Left ventricle myocardium inferior (tissue), 1 donor: ENCODE data around the gene ACOX2. TPM values are rescaled to one million over a fixed set of nuclear protein-coding genes. Genes with fewer than 3 reads are reported as not detected.

Source experiments
- DNase-seq: peaks from one replicate; pipeline ENCODE4 v3.0.0-alpha.2; 2020
- H3K27ac ChIP-seq: fragments of 200-600 bp; replicated peaks from 2 replicates; pipeline ENCODE4 v1.8.0; 2021
- H3K27me3 ChIP-seq: fragments of 200-600 bp; 2 replicates; pipeline ENCODE4 v1.8.0; 2021; ENCODE audit warnings: low read depth
- H3K36me3 ChIP-seq: fragments of 200-600 bp; 2 replicates; pipeline ENCODE4 v1.8.0; 2021
- H3K4me1 ChIP-seq: fragments of 200-600 bp; 2 replicates; pipeline ENCODE4 v1.8.0; 2021
- H3K4me3 ChIP-seq: fragments of 200-600 bp; 2 replicates; pipeline ENCODE4 v1.8.0; 2021; ENCODE audit warnings: mild to moderate bottlenecking, moderate library complexity
- H3K9me3 ChIP-seq: fragments of 200-600 bp; replicated peaks from 2 replicates; pipeline ENCODE4 v1.8.0; 2021
- CTCF ChIP-seq: fragments of 200-600 bp; IDR thresholded peaks from 2 replicates; pipeline ENCODE4 v1.8.0; 2021; ENCODE audit warnings: antibody characterized with exemption, mild to moderate bottlenecking, borderline replicate concordance
- intact Hi-C: fragments of 100-400 bp; cut with micrococcal nuclease; formaldehyde crosslinking; loops from one replicate; pipeline ENCODE4 v1.11.0; 2022
- total RNA-seq: library from RNA; stranded (reverse); fragmentation: NEBNext Ultra II Directional; extraction: Animal tissue kit (Norgen Biotek cat#: 25700); gene quantifications from one replicate; pipeline ENCODE4 v1.2.1, GENCODE V29; 2021
- donor health status: DM: no; HTN: yes; CAD: no; lungs with severe emphysema.

The ACOX2 gene
- total RNA-seq, 1 donor from 2014 or later, result 37.2 TPM

- Histone ChIP-seq H3K27me3 (no peaks in the 10 kb centered on the region), H3K9me3 (no peaks in the 10 kb centered on the region), H3K36me3 (peaks cover 96% of the 10 kb centered on the region), H3K4me3 (no peak overlapping the region), H3K4me1 (no peaks in the 10 kb centered on the region), H3K27ac (no peak overlapping the region)
- DNase-seq, result no peak
- TF ChIP-seq CTCF, result no peak
- intact Hi-C loops, result no loop called here
These were observed 15.7 kb downstream of the ACOX2 start for GRCh38 chr3:58521336-58521670.

GRCh38 chr3:58520403-58521335 is 16.3 kb downstream of the ACOX2 start:
- no peak for DNase-seq
- H3K27me3 ChIP-seq, result no peaks in the 10 kb centered on the region
- H3K36me3 ChIP-seq, result peaks cover 96% of the 10 kb centered on the region
- no peak overlapping the region for H3K27ac ChIP-seq
- H3K4me3 ChIP-seq, result no peak overlapping the region
- intact Hi-C loops, result no loop called here
- no peaks in the 10 kb centered on the region for H3K9me3 ChIP-seq
- no peaks in the 10 kb centered on the region for H3K4me1 ChIP-seq
- no peak for TF ChIP-seq CTCF

- Histone ChIP-seq H3K4me1 (no peaks in the 10 kb centered on the region), H3K4me3 (no peak overlapping the region), H3K27me3 (no peaks in the 10 kb centered on the region), H3K9me3 (no peaks in the 10 kb centered on the region), H3K27ac (no peak overlapping the region), H3K36me3 (peaks cover 96% of the 10 kb centered on the region)
- intact Hi-C loops, result no loop called here
- no peak for TF ChIP-seq CTCF
- no peak for DNase-seq
These were observed 17.2 kb downstream of the ACOX2 start for GRCh38 chr3:58519668-58520402.

- Histone ChIP-seq H3K36me3 (peaks cover 98% of the 10 kb centered on the region), H3K27me3 (no peaks in the 10 kb centered on the region), H3K9me3 (no peaks in the 10 kb centered on the region), H3K27ac (no peak overlapping the region), H3K4me3 (no peak overlapping the region), H3K4me1 (no peaks in the 10 kb centered on the region)
- no peak for TF ChIP-seq CTCF
- DNase-seq, result no peak
- intact Hi-C loops, result no loop called here
These were observed 18.6 kb downstream of the ACOX2 start for GRCh38 chr3:58518291-58518789.

- Histone ChIP-seq H3K4me1 (no peaks in the 10 kb centered on the region), H3K27ac (no peak overlapping the region), H3K9me3 (no peaks in the 10 kb centered on the region), H3K36me3 (peaks cover 85% of the 10 kb centered on the region), H3K4me3 (no peak overlapping the region), H3K27me3 (no peaks in the 10 kb centered on the region)
- DNase-seq, result no peak
- intact Hi-C loops, result no loop called here
- TF ChIP-seq CTCF, result no peak
These were observed 22.6 kb downstream of the ACOX2 start for GRCh38 chr3:58514405-58514804.
